NCI-H1105 (cell line): Measurements from ENCODE around the gene SLC22A23.
"Not testable (repeated sequence)": the region's sequence is repeated elsewhere in the genome, so short reads cannot be mapped to it uniquely, and the experiment has no call there.

ENCODE experiments used
- DNase-seq: peaks from one replicate; lab custom pipeline; 2025; lab: John Stamatoyannopoulos, UW

The SLC22A23 gene

DNA sequence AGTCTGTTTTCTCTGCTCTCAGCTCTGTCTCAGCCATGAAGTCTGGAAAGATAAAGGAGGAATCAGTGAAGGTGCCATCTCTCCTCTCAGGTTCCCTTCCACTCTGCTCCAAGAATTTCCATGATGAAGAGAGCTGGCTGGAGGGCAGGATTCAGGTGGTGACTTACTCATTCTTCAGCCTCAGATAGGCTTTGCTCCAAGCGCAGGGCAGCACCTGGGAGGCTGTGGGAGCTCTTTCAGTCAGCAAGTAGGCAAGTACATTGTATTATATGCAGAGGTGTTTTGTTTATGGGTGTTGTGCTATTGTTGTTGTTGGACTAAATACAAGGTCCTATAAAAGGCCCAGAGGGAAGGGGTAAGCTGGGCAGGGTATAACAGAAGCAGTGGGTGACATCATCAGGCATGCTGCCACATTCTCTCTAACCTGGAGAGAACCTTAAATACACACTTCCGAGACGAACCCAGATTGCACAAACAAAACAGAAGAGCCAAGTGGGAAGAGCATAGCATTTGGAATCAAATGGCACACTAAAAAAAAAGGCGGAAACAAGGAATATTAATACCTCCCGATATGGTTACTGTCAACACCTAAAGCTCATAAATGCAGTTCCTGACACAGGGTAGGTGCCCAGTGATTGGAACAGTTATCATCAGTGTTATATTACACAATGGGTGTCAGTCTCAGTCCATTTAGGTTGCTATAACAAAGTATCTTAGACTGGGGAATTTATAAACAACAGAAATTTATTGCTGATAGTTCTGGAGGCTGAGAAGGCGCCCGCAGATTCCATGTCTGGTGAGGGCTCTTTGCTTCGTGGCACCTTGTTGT is 212.6 kb downstream of the SLC22A23 start:
- DNase-seq: no peak

DNA sequence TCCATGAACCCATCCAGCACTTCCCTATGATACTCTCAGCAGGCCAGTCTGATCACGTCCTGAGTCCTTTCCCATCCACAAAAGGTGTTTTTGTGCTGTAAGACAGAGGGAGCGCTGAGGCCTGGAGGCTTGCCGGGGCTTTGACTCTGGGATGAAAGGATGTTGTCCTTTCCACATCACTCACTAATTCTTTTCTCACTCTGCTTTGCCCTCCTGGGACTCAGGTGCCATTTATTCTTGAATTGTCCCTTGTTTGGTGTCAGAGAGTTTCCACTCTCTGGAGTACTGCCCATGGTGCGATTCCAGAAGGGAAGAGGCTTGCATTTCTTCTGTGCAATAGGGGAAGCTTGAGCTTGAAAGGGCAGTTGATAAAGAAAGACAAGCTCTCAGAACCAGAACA is 214.1 kb downstream of the SLC22A23 start:
- DNase-seq: no peak

DNA sequence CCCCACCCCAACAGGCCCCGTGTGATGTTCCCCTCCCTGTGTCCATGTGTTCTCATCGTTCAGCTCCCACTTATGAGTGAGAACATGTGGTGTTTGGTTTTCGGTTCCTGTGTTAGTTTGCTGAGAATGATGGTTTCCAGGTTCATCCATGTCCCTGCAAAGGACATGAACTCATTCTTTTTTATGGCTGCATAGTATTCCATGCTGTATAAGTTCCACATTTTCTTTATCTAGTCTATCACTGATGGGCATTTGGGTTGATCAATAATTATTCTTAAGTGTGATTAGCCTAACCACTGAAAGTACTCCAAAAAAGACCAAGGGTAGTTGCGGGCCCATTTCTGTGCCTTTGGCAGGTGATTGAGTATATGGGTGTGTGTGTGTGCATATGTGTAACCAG is 215.1 kb downstream of the SLC22A23 start:
- DNase-seq: not testable (repeated sequence)

DNA sequence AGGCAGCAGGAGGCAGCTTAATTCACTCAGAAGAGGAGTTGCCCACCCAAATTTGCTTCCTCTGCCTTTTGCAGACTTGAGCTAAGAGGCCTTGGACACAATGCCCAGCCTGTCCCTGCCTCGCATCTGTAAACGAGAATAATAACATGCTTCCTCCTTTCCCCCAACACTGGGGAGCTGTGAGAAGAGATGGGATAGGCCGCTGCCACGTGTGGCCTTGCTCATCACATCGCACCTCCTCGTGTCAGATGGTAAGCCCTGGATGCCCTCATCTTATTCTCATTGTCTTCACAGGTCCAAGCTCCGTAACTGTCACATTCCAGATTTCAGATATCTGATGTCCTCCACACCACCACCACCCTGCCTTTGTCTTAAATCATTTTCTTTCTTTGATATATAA is 216.3 kb downstream of the SLC22A23 start:
- no peak for DNase-seq

DNA sequence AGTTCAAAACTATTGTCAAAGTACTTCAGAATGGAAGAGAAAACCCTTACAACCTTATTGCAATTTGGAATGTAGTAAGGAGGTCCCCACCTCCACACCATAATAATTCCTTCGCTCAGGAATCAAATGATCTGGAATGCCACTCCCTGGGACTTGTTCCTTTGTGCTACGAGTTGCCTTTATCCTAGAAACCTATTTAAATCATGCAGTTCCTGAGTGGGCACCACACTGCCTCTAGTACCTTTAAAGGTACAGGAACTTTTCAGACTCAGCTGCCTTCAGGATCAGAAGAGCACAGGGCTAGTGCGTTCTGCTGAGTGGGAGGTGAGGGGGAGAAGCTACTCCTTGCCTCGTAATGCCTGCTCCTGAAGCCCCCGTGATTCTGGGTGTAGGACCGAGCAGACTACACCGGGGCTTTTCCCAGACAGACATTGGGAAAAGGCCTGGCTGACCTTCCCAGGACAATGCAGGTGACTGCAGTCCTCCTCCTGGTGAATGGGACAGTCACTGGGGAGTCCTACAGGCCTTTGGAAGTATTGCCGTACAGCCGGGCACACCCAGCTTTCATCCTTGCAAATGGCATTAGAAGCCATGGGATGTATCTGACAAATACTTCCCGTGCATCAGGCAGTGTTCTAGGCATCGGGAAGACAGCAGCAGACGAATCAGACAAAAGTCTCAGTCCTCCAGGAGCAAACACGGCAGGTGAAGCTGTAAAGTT is 217.6 kb downstream of the SLC22A23 start:
- no peak for DNase-seq

DNA sequence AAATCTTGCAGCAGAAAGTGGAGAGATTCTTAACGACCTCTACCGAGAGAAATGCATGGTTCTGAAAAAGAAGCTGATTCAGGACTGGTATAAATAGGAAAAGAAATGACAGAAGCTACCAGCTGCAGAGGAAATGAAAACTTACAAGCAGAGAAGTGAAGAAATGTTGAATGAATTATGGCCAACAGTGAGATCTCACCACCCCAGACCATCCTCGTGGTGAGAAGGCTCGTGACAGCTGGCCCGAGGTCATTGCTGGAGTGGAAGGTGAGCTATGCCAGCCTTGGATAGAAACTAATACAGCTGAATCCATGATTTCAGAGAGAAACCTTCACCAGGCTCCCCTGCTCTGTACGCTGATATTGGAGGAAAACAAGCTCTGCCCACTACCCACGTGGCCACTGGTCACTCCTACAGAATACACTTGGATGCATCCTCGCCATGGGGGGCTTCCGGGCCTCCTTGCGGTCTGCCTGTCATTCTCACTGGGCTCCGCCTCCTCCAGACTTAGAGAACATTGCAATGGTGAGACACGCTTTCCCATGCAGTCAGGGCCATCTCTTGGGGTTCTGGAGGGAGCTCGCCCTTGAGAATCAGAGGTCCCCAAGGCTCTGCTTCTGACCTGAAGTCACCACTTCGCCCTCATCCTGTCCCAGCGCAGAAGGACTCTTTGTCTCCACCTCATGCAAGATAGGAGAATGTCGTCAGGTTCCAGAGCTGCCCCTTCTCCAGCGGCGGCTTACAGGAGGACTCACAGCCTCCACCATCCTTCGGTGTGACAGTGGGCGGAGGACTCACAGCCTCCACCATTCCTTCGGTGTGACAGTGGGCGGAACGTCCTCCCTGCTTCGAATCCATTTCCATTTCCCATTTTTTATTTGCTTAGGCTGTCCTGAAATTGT is 218.8 kb downstream of the SLC22A23 start:
- DNase-seq: no peak

DNA sequence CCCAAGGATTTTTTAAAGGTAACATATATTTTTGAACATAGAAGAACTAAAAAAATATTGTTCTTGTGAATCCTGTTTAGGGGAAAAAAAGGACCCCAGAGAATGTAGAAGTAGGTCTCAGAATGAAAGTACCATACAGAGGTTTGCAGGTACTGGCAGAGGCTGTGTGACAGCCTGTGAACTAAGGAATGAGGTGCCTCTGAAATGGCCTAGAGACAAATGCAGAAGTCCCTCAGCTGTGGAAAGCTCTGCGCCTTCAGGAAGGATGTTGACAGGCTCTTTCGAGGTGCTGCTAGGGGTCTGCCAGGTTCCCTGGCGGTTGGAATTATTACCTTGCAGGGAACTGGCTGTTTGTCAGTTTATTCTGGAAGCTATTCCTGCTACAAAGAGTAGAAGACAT is 220.8 kb downstream of the SLC22A23 start:
- DNase-seq: no peak

DNA sequence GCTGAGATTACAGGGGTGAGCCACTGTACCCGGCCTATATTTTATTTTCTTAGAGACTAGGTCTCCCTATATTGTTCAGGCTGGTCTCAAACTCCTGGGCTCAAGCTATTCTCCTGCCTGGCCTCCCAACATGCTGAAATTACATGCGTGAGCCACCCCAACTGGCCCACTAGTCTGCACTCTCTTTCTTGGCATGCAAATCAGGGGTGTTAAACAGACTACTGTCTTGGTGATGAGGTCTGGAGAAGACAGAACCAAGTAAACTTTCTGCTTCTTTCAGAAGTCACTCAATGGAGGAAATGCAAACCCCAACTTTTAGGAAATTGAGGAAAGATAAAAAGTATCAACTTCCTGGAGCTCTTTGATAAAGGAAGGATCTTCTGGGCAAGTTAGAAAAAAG is 221.4 kb downstream of the SLC22A23 start:
- no peak for DNase-seq

DNA sequence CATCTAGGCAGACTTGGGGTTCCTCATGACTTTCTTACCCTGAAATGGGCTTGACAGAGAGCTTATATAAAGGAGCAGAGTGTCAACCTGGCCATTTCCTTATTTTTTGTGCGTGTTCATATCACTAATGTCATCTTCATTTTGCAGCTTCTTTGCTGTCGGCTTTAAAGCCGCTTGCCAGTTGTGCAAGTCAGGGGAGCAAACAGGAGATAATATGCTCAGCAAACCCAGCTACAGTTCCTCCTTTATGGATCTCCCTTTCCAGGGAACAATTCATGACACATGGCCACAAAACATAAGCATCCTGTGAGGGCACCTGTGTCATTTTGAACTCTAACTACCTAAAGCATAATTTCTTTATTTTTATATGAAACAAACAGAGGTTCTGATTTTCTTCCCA is 222.9 kb downstream of the SLC22A23 start:
- no peak for DNase-seq

DNA sequence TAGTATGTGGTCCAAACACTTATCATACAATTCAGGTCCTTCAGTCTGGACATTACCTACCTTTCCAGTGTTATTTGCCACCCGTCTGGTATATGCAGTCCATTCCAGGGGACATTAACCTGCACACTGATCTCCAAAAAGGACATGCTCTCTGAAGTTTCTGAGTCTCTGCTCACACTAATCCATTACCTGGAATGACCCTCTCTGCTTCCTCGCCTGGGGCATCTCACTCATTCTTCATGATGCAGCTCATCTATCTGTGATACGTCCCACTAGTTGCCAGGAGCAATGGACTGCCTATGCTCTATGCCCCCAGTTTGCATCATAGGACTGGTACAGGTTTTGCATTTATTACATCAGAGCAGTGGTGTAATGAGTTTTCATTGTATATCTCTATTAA is 223.5 kb downstream of the SLC22A23 start:
- DNase-seq: no peak

DNA sequence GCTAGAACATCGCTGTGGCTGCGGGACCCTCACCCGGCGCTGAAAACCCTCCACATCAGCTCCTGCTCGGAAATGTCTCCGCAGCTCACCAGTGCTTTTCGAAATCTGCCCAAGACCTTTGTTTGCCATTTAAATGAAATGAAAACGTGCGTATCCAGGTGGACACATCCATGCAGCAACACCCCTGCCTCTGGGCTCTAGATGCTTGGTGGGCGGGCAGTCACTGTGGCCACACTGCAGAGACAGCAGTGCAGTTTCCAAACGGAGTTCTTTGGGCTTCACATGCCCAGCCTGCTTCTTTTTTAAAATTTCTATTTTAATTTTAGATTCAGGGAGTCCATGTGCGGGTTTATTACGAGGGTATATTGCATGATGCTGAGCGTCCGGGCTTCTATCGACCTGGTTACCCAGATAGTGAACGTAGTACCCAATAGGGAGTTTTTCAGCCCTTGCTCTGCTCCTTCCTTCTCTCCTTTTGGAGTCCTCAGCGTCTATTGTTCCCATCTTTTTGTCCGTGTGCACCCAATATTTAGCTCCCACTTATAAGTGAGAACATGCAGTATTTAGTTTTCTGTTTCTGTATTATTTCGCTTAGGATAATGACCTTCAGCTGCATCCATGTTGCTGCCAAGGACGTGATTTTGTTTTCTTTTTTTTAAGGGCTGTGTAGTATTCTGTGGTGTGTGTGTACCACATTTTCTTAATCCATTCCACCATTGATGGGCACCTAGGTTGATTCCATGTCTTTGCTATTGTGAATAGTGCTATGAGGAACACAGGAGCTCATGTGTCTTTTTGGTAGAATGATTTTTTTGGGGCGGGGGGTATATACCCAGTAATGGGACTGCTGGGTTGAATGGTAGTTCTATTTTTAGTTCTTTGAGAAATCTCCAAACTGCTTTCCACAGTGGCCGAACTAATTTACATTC is 224.6 kb downstream of the SLC22A23 start:
- DNase-seq: peak; percentile 52

DNA sequence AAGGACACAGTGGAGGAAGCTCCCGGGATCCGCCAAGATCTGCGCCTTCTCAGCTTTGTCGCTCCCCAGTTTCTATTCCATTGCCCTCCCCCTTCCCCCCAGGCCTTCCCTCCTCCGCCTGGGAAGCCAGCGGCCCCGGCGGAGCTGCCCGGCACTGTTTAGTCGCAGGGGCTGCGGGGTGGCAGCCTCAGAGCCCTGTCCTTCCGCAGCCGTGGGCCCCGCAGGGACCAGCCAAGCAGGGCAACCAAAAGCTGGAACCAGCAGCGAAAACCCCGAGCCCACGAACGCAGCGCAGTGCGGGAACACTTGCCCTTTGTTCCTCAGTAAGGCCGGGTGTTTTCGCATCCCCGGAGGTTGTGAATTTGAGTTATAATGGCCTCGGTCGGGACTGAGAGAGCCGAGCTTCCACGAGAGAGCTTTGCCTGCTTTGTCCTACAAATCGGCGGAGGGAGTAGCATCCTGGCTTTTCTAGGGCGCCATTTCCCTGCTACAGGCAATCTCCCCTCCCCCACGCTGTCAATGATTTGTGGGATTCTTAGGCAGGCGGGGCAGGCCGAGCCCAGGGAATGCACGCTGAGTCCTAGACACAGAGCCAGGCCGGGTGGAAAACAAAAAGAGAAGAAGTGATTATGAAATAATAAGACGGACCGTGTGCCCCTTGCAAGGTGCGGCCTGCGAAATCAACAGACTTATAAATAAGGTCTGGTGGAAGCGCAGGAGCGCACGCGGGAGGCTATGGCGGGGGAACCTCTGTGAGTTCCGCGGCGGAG is 225.4 kb downstream of the SLC22A23 start:
- peak; percentile 94 for DNase-seq

DNA sequence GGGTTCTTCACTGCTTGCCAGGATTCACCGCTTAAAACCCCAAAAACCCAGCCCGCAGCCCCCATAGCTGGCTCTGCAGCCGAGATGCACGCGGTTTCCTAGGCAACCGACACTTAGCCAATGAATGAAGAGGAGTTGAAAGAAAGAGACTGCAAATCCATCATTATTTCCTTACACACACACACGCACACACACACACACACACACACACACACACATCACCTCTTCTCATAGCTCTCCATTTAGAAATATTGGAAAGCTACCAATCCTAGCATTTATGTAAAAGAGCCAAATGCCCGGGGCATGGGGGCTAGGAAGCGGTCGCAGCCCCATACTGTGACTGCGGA is 226.0 kb downstream of the SLC22A23 start:
- DNase-seq: peak; percentile 95

DNA sequence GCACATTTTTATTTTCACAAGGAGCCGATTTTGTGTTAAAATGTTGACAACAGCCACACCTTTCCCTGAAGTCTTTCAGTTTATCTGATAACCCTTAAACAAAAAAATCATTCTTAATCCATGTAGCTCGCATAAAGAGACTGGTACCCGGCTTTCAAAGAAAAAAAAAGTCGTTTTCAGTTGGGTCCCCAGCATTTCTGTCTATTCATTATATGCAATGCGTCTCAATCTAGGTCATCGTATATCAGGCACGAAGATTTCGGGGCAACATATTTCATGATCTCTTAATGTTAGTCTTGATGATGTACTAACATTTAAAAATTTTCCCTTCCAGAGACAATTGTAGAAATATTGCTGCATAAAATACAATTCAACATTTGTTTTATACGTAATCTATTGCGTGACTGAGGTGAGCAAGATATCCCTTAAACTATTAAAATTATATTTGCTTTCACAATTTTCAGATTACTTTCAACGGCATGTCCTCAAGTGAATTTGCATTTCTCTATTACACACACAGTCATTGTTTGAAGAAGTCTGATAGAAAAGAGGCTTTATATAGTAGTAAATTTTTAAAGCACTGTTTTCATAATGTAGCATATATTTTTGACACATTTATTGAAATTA is 226.5 kb downstream of the SLC22A23 start:
- no peak for DNase-seq

DNA sequence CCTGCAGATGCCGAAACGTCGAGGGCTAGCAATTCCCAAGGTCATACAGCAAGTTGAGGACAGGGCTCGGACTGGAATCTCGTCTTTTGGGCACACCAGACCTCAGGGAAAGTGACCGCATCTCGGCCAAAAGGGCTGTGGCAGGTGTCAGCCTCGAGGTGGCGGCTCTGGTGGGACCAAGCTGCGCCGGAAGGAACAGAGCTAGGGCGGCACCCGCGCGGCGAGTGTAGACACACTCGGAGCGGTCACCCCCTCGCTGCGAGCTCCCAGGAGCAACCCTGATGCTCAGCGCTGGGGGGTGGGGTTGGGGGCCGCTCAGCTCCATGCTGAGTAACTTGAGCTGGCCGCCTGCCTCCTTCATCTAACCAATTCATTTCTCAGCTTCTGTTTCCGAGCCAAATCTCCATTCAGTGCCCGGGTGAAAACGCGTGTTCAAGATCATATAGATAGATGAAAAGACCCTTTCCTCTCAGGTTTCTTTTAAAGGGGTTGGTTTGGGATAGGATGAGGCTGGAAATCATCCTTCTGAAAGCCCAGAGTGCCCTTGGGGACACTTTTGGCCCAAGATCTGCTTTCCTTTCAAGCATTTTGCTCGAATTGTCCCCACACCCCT is 227.2 kb downstream of the SLC22A23 start:
- peak; percentile 79 for DNase-seq

DNA sequence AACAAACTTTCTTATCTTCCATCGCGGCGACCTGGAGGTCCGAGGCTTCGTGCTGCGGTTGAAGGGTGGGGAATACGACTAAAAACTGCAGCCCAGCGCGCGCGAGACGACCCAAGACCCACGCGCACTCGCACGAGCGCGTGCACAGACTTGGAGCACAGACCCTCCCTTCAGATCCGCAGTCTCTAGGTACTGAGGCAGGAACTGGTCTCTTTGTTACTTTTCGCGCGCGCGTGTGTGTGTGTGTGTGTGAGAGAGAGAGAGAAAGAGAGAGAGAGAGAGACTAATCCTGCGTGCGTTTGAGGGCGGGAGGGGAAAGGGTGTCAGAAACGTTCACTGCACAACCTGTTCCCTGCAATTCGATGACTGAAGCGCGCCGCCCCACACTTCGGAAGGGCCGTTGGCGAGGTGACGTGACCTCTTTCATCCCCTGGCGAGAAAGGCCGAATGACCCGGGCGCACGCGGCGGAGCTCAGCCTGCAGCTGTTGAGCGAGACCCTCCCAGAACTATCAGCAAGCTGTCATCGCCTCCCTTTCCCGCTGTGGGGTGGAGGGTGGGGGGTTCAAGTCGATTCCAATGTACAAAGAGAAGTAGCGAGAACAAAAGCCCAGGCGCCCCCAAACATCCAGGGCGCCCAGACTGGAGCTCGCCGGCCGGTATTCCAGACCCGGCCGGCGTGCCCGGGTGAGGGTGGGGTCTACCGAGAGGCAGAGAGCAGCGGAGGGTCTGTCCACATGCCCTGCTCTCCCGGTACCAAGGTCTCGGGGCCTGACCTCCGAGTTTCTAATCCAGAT is 227.9 kb downstream of the SLC22A23 start:
- peak; percentile 86 for DNase-seq

DNA sequence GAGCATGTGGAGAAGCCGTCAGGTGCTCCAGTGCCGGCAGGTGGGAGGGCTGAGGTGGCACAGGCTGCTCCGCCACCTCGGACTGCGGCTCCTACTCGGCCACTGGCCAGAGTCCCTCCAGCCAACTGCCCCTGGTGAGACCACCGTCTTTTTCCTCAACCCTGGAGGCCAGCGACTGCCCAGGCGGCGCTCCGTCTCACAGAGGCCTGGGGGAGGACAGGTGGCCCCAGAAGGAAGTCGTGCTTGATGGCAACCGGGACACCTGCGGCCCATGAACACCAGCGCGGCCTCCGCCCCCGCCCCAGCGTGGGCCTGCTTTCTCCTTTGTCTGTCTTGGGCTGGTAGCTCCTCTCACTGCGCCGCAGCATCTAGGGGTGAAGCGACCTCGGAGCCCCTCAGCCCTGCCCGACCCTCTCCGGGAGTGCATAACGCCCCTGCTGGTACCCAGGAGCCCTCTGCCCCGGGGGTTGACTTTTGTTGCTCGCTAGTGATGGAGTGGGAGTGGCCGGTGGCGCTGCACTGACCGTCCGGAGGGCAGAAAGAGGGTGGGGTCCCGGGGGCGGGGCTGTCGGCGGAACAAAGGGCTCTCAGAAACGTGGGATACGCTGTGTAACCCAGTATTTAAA is 228.7 kb downstream of the SLC22A23 start:
- peak; percentile 86 for DNase-seq

DNA sequence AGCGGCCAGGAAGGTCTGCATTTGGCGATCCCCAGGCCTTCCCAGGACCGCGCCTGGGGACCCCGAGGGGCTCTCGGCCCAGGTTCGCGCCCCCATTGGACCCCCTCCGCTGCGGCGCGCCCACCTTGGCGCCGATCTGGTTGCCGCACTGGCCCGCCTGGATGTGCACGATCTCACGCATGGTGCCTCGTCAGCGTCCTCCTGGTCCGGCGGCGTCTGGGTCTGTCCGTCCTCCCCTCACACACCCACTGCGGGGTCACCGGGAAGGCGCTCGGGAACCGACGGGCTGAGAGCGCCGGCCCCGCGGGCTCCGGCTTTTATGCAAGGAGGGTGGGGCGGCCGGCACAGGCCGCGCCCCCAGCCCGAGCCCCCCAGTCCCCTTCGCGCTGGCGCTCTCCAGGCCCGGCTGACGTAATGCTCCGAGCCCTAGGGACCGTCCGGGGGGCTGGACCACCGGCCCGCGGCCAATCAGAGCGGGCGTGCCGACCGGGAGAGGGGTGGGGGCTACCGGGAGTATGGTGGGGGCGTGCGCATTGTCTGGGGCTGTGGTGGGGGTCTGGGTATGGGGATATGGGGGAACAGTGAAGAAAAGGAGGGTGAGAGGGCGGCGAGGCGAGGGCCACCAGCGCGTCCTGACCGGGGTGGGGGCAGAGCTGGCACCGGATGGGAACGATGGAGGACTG is 229.3 kb downstream of the SLC22A23 start, which contains the start of gene TUBB2B:
Gene TUBB2B (minus strand): TSS at position 291 of the 683 bp plus-strand sequence. CDS start 110 bp downstream, at position 181.
- DNase-seq: peak; percentile 97
